Right lobe of liver (tissue), 4 donors: ENCODE results near the gene SMIM11.

Source experiments
- POLR2A ChIP-seq: fragments of 450-650 bp; IDR thresholded peaks from one replicate; pipeline ENCODE4 v1.6.1; 2017; ENCODE audit warnings: antibody characterized with exemption, mild to moderate bottlenecking
- TF ChIP-seq, protein P1 (sequence below), 4 donors: fragments of 200-600 bp in 3 of 4; fragments of 450-650 bp in 1 of 4; IDR thresholded peaks; one replicate each; pipeline versions ENCODE4 v1.5.1 to v1.8.0; 2016 to 2022; ENCODE audit warnings: antibody characterized with exemption in 4 of 4, mild to moderate bottlenecking in 2 of 4
- donor health status: DM: no; HTN: no; CAD: no.
- donor health status: DM: no; HTN: no; CAD: no.
- donor health status: DM: no; HTN: yes; CAD: no.

DNA sequence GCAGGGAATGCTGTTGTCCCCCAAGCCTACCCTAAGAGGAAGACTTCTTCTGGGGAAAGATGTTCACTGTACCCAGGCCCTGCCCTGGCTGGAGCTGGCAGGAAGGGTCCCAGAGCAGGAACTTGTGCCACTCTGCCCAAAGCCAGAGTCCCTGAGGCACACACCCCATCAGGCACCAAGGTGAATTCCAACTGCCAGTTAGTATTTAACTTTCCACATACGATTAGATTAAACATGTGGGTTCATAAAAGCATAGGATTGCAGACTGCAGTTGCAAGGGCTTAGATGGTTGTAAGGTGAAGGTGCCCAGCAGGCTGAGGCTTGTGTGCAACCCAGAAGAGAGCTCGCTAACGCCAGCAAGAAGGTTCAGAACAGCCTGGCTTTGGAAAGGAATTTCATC lies 11.6 kb upstream of the SMIM11 start, which contains the start of gene KCNE2:
- TF ChIP-seq, protein P1, sequence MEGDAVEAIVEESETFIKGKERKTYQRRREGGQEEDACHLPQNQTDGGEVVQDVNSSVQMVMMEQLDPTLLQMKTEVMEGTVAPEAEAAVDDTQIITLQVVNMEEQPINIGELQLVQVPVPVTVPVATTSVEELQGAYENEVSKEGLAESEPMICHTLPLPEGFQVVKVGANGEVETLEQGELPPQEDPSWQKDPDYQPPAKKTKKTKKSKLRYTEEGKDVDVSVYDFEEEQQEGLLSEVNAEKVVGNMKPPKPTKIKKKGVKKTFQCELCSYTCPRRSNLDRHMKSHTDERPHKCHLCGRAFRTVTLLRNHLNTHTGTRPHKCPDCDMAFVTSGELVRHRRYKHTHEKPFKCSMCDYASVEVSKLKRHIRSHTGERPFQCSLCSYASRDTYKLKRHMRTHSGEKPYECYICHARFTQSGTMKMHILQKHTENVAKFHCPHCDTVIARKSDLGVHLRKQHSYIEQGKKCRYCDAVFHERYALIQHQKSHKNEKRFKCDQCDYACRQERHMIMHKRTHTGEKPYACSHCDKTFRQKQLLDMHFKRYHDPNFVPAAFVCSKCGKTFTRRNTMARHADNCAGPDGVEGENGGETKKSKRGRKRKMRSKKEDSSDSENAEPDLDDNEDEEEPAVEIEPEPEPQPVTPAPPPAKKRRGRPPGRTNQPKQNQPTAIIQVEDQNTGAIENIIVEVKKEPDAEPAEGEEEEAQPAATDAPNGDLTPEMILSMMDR (IDR thresholded peaks at IDR 0.05): no peak
- TF ChIP-seq POLR2A: no peak
